SU-DHL-6 (cell line): Measurements from ENCODE around the gene TMEM198.

Experiments used
- CTCF ChIP-seq: fragments of 200-600 bp; sonication (generic); IDR thresholded peaks from one replicate; pipeline ENCODE4 v1.5.1; 2017; ENCODE audit warnings: antibody characterized with exemption, mild to moderate bottlenecking, low read length, moderate library complexity; ENCODE audit not compliant: insufficient read depth, poor library complexity, severe bottlenecking
- EZH2phosphoT487 ChIP-seq: fragments of 200-600 bp; sonication (generic), shearing (Covaris generic); conservative IDR thresholded peaks from 2 replicates; pipeline ENCODE4 v1.6.1; 2018; ENCODE audit warnings: mild to moderate bottlenecking, antibody characterized with exemption, low read length, moderate library complexity, mixed read lengths

DNA sequence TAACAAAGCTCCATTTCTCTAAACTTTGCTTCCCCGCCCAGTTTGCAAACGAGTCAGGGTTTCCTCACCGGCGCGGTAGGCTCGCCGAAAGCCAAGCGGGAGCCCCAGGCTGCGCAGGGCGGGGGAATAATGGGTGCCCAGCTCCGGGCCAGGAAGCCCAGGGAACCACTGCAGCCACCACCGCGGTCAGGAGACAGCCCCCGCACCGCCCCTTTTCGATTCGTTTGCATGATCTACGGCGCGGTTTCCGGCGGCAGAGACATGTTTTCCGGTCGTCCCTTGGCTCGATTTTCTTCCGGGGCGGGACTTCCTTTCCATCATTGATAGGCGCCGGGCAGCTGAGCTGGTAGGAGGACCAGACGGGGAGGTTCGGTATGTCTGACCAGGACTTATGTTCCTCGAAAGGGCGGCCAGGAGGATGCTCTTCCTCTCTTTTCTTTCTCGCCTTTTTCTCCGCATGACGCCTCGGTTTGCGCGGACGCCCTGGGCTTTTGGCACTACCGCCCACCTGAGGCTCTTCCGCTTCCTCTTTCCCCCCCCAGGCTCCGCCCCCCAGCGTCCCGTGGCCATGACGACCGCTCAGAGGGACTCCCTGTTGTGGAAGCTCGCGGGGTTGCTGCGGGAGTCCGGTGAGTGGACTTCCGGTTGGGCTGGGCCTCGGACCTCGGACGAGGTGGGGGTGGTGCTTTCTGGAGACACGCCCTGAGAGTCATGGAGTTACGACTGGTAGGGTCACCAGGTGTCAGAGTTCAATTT lies 53.9 kb downstream of the TMEM198 start, which contains the start of gene STK11IP:
- no peak for TF ChIP-seq CTCF
- TF ChIP-seq EZH2phosphoT487, result no peak
